Omental fat pad (tissue), 4 donors: ENCODE data around the gene TIMM22. TPM values are rescaled to one million over a fixed set of nuclear protein-coding genes. Genes with fewer than 3 reads are reported as not detected.
A peak's percentile ranks its signal among the peaks of the same experiment; 100 is the strongest.
"Not testable (repeated sequence)": the region's sequence is repeated elsewhere in the genome, so short reads cannot be mapped to it uniquely, and the experiment has no call there.

ENCODE experiments used
- ATAC-seq: fragments of 150-250 bp; one replicate; pipeline ENCODE4 v1.9.1; 2016; ENCODE audit warnings: mild to moderate bottlenecking, moderate library complexity; ENCODE audit not compliant: low FRiP score
- DNase-seq: peaks from one replicate; pipeline ENCODE4 v3.0.0-alpha.2; 2019; ENCODE audit warnings: low spot score
- CTCF ChIP-seq, 3 donors: fragments of 450-650 bp; IDR thresholded peaks; one replicate each; pipeline ENCODE4 v1.5.1; 2016 to 2017; ENCODE audit warnings: antibody characterized with exemption in 3 of 3, mild to moderate bottlenecking in 3 of 3, moderate library complexity in 2 of 3
- total RNA-seq, 4 donors: library from RNA; depleted of rRNA; stranded (reverse); fragments of >200 nt; gene quantifications; one replicate each; pipeline ENCODE4 v1.1.0, GENCODE V29; 2016

The TIMM22 gene
- total RNA-seq, 4 donors from 2014 or later = 10.9 to 18.3 (median 13.4) TPM

DNA sequence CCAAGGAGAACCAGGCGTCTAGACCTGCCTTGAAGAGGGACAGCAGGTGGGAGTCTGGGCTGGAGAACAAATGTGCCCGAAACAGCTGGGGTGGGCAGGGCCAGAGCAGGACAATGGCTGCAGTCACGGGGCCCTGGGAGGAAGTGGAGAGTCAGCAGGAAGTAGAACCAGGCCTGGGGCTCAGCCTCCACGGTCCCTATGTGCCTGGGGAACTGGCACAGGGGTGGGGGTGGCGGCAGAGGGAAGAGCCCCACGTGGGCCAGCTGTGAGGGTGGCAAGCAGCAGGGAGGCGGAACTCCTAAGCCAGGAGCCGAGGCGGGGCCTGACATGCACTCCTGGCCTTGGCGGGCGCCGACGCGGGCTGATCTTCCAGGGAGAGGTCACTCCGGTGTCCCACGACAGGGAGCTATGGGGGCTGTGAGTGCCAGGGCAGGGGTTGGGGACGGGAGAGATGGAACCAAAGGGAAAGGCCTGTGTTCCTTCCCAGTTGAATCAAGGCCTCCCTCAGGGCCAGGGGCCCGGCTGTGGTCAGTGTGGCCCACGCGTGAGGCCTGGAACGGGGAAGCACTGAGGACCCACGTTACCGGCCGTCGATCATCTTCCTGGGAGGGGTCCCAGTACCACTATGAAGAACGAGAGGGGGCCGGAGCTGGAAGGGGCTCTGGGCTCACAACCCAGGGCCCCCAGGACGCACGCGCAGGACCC lies 42.7 kb downstream of the TIMM22 start:
- peak; percentile 13 for ATAC-seq
- no peak for TF ChIP-seq CTCF (IDR thresholded peaks at IDR 0.05)
- DNase-seq = no peak

GRCh38 chr17:1040216-1040600 lies 43.3 kb downstream of the TIMM22 start:
- no peak for TF ChIP-seq CTCF (IDR thresholded peaks at IDR 0.05)
- no peak for ATAC-seq
- DNase-seq = no peak

DNA sequence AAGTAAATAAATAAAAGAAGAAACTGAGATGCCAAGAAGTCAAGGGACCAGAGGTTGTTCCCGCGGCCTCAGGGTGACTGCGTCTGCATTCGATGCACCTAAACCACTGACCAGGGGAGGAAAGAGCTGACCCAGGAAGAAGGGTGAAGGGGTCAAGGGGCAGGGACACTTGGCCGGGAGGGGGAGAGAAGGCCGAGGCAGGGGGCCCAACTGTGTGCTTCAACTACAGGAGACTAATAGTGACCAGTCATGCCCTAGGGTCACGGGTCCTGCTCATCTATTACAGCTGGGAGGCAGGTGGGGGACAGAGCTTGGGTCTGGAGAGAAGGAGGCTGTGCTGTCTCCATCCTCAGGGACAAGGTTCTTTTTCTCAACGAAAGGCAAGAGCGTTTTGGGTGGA lies 44.8 kb downstream of the TIMM22 start:
- no peak for TF ChIP-seq CTCF (IDR thresholded peaks at IDR 0.05)
- ATAC-seq = no peak
- DNase-seq = no peak

DNA sequence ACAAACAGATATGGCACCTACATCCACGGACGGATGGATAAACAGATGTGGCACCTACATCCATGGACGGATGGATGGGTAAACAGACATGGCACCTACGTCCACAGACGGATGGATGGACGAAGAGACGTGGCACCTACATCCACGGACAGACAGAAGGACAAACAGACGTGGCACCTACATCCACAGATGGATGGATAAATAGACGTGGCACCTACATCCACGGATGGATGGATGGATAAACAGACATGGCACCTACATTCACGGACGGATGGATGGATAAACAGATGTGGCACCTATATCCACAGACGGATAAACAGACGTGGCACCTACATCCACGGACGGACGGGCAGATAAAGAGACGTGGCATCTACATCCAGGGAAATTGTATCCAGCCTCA lies 45.6 kb downstream of the TIMM22 start:
- no peak for ATAC-seq
- DNase-seq = no peak
- no peak for TF ChIP-seq CTCF (IDR thresholded peaks at IDR 0.05)

GRCh38 chr17:1043601-1044251 lies 46.8 kb downstream of the TIMM22 start:
- no peak for DNase-seq
- no peak for TF ChIP-seq CTCF (IDR thresholded peaks at IDR 0.05)
- no peak for ATAC-seq

DNA sequence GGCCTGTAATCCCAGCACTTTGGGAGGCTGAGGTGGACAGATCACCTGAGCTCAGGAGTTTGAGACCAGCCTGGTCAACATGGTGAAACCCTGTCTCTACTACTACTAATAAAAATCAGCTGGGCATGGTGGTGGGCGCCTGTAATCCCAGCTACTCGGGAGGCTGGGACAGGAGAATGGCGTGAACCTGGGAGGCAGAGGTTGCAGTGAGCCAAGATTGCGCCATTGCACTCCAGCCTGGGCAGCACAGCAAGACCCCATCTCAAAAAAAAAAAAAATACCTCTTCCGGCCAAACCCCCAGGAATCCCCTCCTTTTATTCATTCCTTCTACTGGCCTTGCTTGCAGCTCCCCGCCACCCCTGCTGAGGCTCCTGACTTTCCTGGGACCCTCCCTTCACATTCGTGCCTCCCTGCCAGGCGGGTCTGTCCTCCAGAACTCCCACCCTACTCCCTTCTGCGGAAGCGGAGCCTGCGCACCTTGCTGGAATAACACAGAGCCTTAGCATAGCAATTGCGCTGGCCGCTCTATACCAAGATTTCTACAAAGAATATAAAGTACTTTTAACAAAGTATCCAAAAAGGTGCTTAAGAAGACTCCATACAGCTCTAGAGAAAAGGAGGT lies 47.6 kb downstream of the TIMM22 start:
- ATAC-seq, DNase-seq: not testable (repeated sequence)

- no peak for DNase-seq
- no peak for TF ChIP-seq CTCF (IDR thresholded peaks at IDR 0.05)
- ATAC-seq = no peak
These were observed 48.5 kb downstream of the TIMM22 start for GRCh38 chr17:1045456-1045855.
